GM12878 (cell line): ENCODE results near the gene FOXP1. TPM values are rescaled to one million over a fixed set of nuclear protein-coding genes. Genes with fewer than 3 reads are reported as not detected.

Experiments
- ATAC-seq: fragments of 200-7000 bp; cut with Tn5 transposase; 3 replicates; pipeline ENCODE4 v1.9.1; 2020; ENCODE audit warnings: mild to moderate bottlenecking, moderate library complexity
- BruUV-seq: library from RNA; stranded (reverse); fragments of 400-500 nt; replicated peaks from 2 replicates; lab custom pipeline; 2021; lab: Mats Ljungman, UMichigan
- CTCF ChIA-PET: fragments of 300-600 bp; sonication (Branson Sonifier 250); formaldehyde crosslinking; extraction: SDS; loops from one replicate; lab custom pipeline; 2021; ENCODE audit warnings: inconsistent platforms; lab: Yijun Ruan, JAX
- POLR2A ChIA-PET: fragments of 350-600 bp; formaldehyde crosslinking; extraction: SDS; loops from one replicate; lab custom pipeline; 2021; ENCODE audit warnings: inconsistent platforms; lab: Charles Lee
- RAD21 ChIA-PET: fragments of 300-600 bp; sonication (Branson Sonifier 250); formaldehyde crosslinking; loops from one replicate; lab custom pipeline; 2023; ENCODE audit warnings: antibody characterized with exemption; ENCODE audit not compliant: unreplicated experiment; lab: Charles Lee
- SMC1A ChIA-PET: fragments of 300-600 bp; sonication (Branson Sonifier 250); formaldehyde crosslinking; loops from one replicate; lab custom pipeline; 2023; ENCODE audit not compliant: unreplicated experiment, uncharacterized antibody; lab: Charles Lee
- DNase-seq: peaks from one replicate; pipeline ENCODE4 v3.0.0-alpha.2; 2011; ENCODE audit warnings: low read depth, low spot score
- FAIRE-seq: peaks from 3 replicates; lab custom pipeline; 2011; peaks lifted over from hg19 to GRCh38; lab: Jason Lieb, UNC
- H2AFZ ChIP-seq: 2 replicates; pipeline ENCODE4 v1.6.0; 2011; ENCODE audit warnings: low read depth, low read length, control low read depth; ENCODE audit not compliant: control insufficient read depth
- H3K27ac ChIP-seq: 2 replicates; pipeline ENCODE4 v1.5.1; 2011; ENCODE audit warnings: control low read depth; ENCODE audit not compliant: control insufficient read depth, insufficient read depth
- H3K27me3 ChIP-seq, 2 experiments: replicated peaks in 1 of 2; 2 replicates each; pipeline versions ENCODE4 v1.6.0 to v1.6.1; 2011; ENCODE audit warnings: low read length in 1 of 2; ENCODE audit not compliant: control insufficient read depth in 2 of 2, insufficient read depth in 2 of 2
- H3K36me3 ChIP-seq, 2 experiments: 2 replicates each; pipeline ENCODE4 v1.5.1; 2011; ENCODE audit warnings: low read length in 1 of 2; ENCODE audit not compliant: control insufficient read depth in 2 of 2, insufficient read depth in 2 of 2
- H3K4me1 ChIP-seq: 2 replicates; pipeline ENCODE4 v1.6.1; 2011; ENCODE audit warnings: mild to moderate bottlenecking, low read length, moderate library complexity, mixed read lengths; ENCODE audit not compliant: control insufficient read depth, insufficient read depth
- H3K4me2 ChIP-seq: 2 replicates; pipeline ENCODE4 v1.6.0; 2011; ENCODE audit warnings: control low read depth; ENCODE audit not compliant: control insufficient read depth, insufficient read depth
- H3K4me3 ChIP-seq: fragments of 200-600 bp; sonication (generic); 2 replicates; pipeline ENCODE4 v1.5.1; 2016
- H3K79me2 ChIP-seq: 2 replicates; pipeline ENCODE4 v1.6.0; 2011; ENCODE audit warnings: low read length; ENCODE audit not compliant: control insufficient read depth, insufficient read depth
- H3K9ac ChIP-seq: 2 replicates; pipeline ENCODE4 v1.8.0; 2011; ENCODE audit warnings: low read length, control low read depth, mixed read lengths; ENCODE audit not compliant: control insufficient read depth, insufficient read depth
- H3K9me3 ChIP-seq: replicated peaks from 3 replicates; pipeline ENCODE4 v1.5.1; 2011; ENCODE audit warnings: mild to moderate bottlenecking, low read length; ENCODE audit not compliant: control insufficient read depth, insufficient read depth
- H4K20me1 ChIP-seq: 2 replicates; pipeline ENCODE4 v1.6.0; 2011; ENCODE audit not compliant: control insufficient read depth, insufficient read depth
- ATF7 ChIP-seq: fragments of 450-650 bp; IDR thresholded peaks from 2 replicates; pipeline ENCODE4 v1.6.1; 2016; ENCODE audit warnings: low read depth, mild to moderate bottlenecking
- CBX5 ChIP-seq: sonication (generic); IDR thresholded peaks from 2 replicates; pipeline ENCODE4 v1.6.1; 2016; ENCODE audit warnings: low read depth, moderate library complexity, mild to moderate bottlenecking, inconsistent platforms
- EED ChIP-seq: sonication (generic); IDR thresholded peaks from 2 replicates; pipeline ENCODE4 v1.6.1; 2016; ENCODE audit warnings: antibody characterized with exemption, low read depth
- FOXM1 ChIP-seq: IDR thresholded peaks from 2 replicates; pipeline ENCODE4 v1.6.1; 2012; ENCODE audit warnings: low read depth, mild to moderate bottlenecking, inconsistent platforms, low read length, moderate library complexity
- GATAD2B ChIP-seq: fragments of 450-650 bp; conservative IDR thresholded peaks from 2 replicates; pipeline ENCODE4 v1.6.1; 2017; ENCODE audit warnings: low read depth, mild to moderate bottlenecking, moderate library complexity
- IKZF2 ChIP-seq, 2 experiments: fragments of 450-650 bp; IDR thresholded peaks; 2 replicates each; pipeline ENCODE4 v1.6.1; 2017; ENCODE audit warnings: mild to moderate bottlenecking in 2 of 2, moderate library complexity in 2 of 2
- POU2F2 ChIP-seq: IDR thresholded peaks from 3 replicates; pipeline ENCODE4 v1.6.1; 2011; ENCODE audit warnings: low read depth, mild to moderate bottlenecking, low read length, borderline replicate concordance
- RAD21 ChIP-seq: IDR thresholded peaks from 2 replicates; pipeline ENCODE4 v1.6.1; 2011; ENCODE audit warnings: mild to moderate bottlenecking, low read depth, low read length, moderate library complexity; ENCODE audit not compliant: insufficient read depth
- RB1 ChIP-seq: fragments of 450-650 bp; formaldehyde crosslinking; IDR thresholded peaks from 2 replicates; pipeline ENCODE4 v1.6.1; 2017; ENCODE audit warnings: mild to moderate bottlenecking, borderline replicate concordance
- STAT3 ChIP-seq: IDR thresholded peaks from 2 replicates; pipeline ENCODE4 v1.6.1; 2011; ENCODE audit warnings: low read depth, low read length, improper control_type of control experiment
- TARDBP ChIP-seq: IDR thresholded peaks from 2 replicates; pipeline ENCODE4 v1.6.1; 2016; ENCODE audit warnings: borderline replicate concordance
- TCF7 ChIP-seq: IDR thresholded peaks from 2 replicates; pipeline ENCODE4 v1.6.1; 2014; ENCODE audit warnings: antibody characterized with exemption, borderline replicate concordance
- ZNF24 ChIP-seq: fragments of 450-650 bp; IDR thresholded peaks from 2 replicates; pipeline ENCODE4 v1.6.1; 2017; ENCODE audit warnings: antibody characterized with exemption, mild to moderate bottlenecking
- ZZZ3 ChIP-seq: IDR thresholded peaks from 2 replicates; pipeline ENCODE4 v1.6.1; 2011; ENCODE audit warnings: low read depth; ENCODE audit not compliant: control insufficient read depth, insufficient read length
- WGBS: methylation state at CpG from one replicate; pipeline ENCODE4 v1.1.6; 2016; ENCODE audit warnings: low lambda C conversion rate; ENCODE audit not compliant: insufficient replicate concordance, insufficient coverage; ENCODE audit errors: missing lambda C conversion rate; 5-methylcytosine and 5-hydroxymethylcytosine counted together
- in situ Hi-C: fragments of 300-500 bp; cut with MboI; formaldehyde crosslinking; loops from 9 replicates; pipeline ENCODE4 v1.14.3; 2018; ENCODE audit warnings: mixed read lengths
- intact Hi-C: fragments of 100-400 bp; cut with micrococcal nuclease; formaldehyde crosslinking; loops from one replicate; pipeline ENCODE4 v1.14.2; 2022; ENCODE audit not compliant: unreplicated experiment
- polyA plus RNA-seq, 11 experiments: library from polyadenylated mRNA; depleted of rRNA in 4 of 11; unstranded in 6 of 11; stranded (reverse) in 5 of 11; fragments of >200 nt; fragmentation: Nextera tagmentation in 4 of 11; fragmentation: Illumina TruSeq in 1 of 11; extraction: Ambion mirVana in 4 of 11; extraction: Trizol in 1 of 11; gene quantifications; 1 replicate in 1 of 11; 2 replicates in 10 of 11; pipeline versions ENCODE4 v1.2.1 to v1.2.3, GENCODE V29; 2011 to 2016; ENCODE audit warnings: inconsistent platforms in 2 of 11, missing spikeins in 2 of 11, low read depth in 1 of 11
- total RNA-seq, 4 experiments: library from RNA; depleted of rRNA in 3 of 4; stranded (reverse); fragments of >200 nt in 3 of 4; fragmentation: Illumina TruSeq in 1 of 4; extraction: Trizol in 1 of 4; gene quantifications; 2 replicates each; pipeline versions ENCODE4 v1.2.1 to v1.2.3, GENCODE V29; 2013 to 2021
- TF ChIP-seq, protein P1 (sequence below): fragments of 450-650 bp; IDR thresholded peaks from 2 replicates; pipeline ENCODE4 v1.6.1; 2017; ENCODE audit warnings: mild to moderate bottlenecking
- TF ChIP-seq, protein P2 (sequence below): fragments of 150-350 bp; IDR thresholded peaks from 2 replicates; pipeline ENCODE4 v1.6.1; 2016; ENCODE audit warnings: low read depth, low read length
- TF ChIP-seq, protein P3 (sequence below): fragments of 450-650 bp; IDR thresholded peaks from 2 replicates; pipeline ENCODE4 v1.6.1; 2017; ENCODE audit warnings: mild to moderate bottlenecking, moderate library complexity

FOXP1 gene
- total and polyA plus RNA-seq, 10 of the 15 experiments (the other 5 are each of a cell fraction or from before 2014, with no cell fraction given) = 0.05 to 1.6 (median 0.20) TPM; not detected in 1

DNA sequence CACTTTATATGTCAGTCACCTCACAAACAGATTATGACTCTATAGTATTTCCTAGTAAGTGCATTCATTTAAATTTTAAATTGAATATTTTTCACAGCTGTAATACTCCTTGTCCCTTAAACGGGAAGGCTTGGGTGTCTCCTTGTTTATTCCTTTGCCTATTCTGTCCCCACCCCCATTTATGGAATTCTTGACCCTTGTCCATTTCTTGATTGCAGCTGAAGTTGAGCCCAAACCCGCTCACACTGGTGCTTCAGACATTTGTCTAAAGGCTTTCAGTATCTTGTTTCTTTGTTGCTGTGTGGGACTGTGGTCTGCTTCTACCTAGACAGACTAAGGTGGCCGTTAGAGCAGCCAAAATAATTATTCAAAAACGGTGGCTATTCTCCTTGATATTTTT is 449.7 kb downstream of the FOXP1 start:
- no peak overlapping the region for H3K4me3 ChIP-seq
- no peak overlapping the region for H3K9ac ChIP-seq
- no peak overlapping the region for H2AFZ ChIP-seq
- no peak overlapping the region for H3K27ac ChIP-seq
- intact Hi-C loops = loop anchor here (10.0 kb wide), 1 partner anchor 451 kb away; the partner anchor contains the start of gene FOXP1
- no TSS peak for BruUV-seq
- 7% methylated on average over 4 of the region's 4 CpGs for WGBS
- H3K4me2 ChIP-seq = no peak overlapping the region
- ChIA-PET RAD21 (no interaction called here), SMC1A (interaction anchor here (1.1 to 1.3 kb wide), 2 partner anchors 81 to 364 kb away, joined by 3 read pairs; no protein-coding TSS in a partner anchor), POLR2A (no interaction called here), CTCF (interaction anchor here (0.6 kb wide), 1 partner anchor 1436 kb away, joined by 3 read pairs; no protein-coding TSS in a partner anchor)
- peaks cover 3 to 14% of the 10 kb centered on the region in 2 experiments; a peak in 2 of 4 replicates for H3K27me3 ChIP-seq
- in situ Hi-C loops = no loop called here
- H3K36me3 ChIP-seq = no peaks in the 10 kb centered on the region
- FAIRE-seq (no peak), ATAC-seq (no peak), DNase-seq (no peak)
- H3K9me3 ChIP-seq = no peaks in the 10 kb centered on the region
- H3K79me2 ChIP-seq = no peaks in the 10 kb centered on the region
- H3K4me1 ChIP-seq = peaks cover 4% of the 10 kb centered on the region
- no peaks in the 10 kb centered on the region for H4K20me1 ChIP-seq
- TF ChIP-seq FOXM1 (no peak), EED (no peak), RB1 (no peak), ZNF24 (no peak), GATAD2B (no peak), TCF7 (no peak), CBX5 (no peak), TARDBP (no peak), STAT3 (no peak), RAD21 (no peak), POU2F2 (no peak), IKZF2 (IDR thresholded peaks at IDR 0.05) (no peak), ZZZ3 (no peak), ATF7 (no peak)
- TF ChIP-seq, protein P1, sequence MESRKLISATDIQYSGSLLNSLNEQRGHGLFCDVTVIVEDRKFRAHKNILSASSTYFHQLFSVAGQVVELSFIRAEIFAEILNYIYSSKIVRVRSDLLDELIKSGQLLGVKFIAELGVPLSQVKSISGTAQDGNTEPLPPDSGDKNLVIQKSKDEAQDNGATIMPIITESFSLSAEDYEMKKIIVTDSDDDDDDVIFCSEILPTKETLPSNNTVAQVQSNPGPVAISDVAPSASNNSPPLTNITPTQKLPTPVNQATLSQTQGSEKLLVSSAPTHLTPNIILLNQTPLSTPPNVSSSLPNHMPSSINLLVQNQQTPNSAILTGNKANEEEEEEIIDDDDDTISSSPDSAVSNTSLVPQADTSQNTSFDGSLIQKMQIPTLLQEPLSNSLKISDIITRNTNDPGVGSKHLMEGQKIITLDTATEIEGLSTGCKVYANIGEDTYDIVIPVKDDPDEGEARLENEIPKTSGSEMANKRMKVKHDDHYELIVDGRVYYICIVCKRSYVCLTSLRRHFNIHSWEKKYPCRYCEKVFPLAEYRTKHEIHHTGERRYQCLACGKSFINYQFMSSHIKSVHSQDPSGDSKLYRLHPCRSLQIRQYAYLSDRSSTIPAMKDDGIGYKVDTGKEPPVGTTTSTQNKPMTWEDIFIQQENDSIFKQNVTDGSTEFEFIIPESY = no peak
- TF ChIP-seq, protein P2, sequence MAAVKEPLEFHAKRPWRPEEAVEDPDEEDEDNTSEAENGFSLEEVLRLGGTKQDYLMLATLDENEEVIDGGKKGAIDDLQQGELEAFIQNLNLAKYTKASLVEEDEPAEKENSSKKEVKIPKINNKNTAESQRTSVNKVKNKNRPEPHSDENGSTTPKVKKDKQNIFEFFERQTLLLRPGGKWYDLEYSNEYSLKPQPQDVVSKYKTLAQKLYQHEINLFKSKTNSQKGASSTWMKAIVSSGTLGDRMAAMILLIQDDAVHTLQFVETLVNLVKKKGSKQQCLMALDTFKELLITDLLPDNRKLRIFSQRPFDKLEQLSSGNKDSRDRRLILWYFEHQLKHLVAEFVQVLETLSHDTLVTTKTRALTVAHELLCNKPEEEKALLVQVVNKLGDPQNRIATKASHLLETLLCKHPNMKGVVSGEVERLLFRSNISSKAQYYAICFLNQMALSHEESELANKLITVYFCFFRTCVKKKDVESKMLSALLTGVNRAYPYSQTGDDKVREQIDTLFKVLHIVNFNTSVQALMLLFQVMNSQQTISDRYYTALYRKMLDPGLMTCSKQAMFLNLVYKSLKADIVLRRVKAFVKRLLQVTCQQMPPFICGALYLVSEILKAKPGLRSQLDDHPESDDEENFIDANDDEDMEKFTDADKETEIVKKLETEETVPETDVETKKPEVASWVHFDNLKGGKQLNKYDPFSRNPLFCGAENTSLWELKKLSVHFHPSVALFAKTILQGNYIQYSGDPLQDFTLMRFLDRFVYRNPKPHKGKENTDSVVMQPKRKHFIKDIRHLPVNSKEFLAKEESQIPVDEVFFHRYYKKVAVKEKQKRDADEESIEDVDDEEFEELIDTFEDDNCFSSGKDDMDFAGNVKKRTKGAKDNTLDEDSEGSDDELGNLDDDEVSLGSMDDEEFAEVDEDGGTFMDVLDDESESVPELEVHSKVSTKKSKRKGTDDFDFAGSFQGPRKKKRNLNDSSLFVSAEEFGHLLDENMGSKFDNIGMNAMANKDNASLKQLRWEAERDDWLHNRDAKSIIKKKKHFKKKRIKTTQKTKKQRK = no peak
- TF ChIP-seq, protein P3, sequence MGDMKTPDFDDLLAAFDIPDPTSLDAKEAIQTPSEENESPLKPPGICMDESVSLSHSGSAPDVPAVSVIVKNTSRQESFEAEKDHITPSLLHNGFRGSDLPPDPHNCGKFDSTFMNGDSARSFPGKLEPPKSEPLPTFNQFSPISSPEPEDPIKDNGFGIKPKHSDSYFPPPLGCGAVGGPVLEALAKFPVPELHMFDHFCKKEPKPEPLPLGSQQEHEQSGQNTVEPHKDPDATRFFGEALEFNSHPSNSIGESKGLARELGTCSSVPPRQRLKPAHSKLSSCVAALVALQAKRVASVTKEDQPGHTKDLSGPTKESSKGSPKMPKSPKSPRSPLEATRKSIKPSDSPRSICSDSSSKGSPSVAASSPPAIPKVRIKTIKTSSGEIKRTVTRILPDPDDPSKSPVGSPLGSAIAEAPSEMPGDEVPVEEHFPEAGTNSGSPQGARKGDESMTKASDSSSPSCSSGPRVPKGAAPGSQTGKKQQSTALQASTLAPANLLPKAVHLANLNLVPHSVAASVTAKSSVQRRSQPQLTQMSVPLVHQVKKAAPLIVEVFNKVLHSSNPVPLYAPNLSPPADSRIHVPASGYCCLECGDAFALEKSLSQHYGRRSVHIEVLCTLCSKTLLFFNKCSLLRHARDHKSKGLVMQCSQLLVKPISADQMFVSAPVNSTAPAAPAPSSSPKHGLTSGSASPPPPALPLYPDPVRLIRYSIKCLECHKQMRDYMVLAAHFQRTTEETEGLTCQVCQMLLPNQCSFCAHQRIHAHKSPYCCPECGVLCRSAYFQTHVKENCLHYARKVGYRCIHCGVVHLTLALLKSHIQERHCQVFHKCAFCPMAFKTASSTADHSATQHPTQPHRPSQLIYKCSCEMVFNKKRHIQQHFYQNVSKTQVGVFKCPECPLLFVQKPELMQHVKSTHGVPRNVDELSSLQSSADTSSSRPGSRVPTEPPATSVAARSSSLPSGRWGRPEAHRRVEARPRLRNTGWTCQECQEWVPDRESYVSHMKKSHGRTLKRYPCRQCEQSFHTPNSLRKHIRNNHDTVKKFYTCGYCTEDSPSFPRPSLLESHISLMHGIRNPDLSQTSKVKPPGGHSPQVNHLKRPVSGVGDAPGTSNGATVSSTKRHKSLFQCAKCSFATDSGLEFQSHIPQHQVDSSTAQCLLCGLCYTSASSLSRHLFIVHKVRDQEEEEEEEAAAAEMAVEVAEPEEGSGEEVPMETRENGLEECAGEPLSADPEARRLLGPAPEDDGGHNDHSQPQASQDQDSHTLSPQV = no peak
